Frontal cortex (tissue), 4 donors: ENCODE results near the gene COL4A2. TPM values are rescaled to one million over a fixed set of nuclear protein-coding genes. Genes with fewer than 3 reads are reported as not detected.

Experiments
- DNase-seq, 2 donors: peaks; one replicate each; pipeline ENCODE4 v3.0.0; 2012; ENCODE audit warnings: low spot score in 2 of 2
- FAIRE-seq: peaks from 2 replicates; lab custom pipeline; 2012; peaks lifted over from hg19 to GRCh38; lab: Jason Lieb, UNC
- total RNA-seq: library from RNA; depleted of rRNA; stranded (reverse); fragments of >200 nt; gene quantifications from one replicate; pipeline ENCODE4 v1.2.3, GENCODE V29; 2014
- donor health status: control.
- donor health status: control.
- donor health status: control.

COL4A2 gene
- total RNA-seq, 1 donor from 2014 or later = 47.3 TPM

- DNase-seq (no peak), FAIRE-seq (no peak)
Measured at GRCh38 chr13:110347535-110348308, 40.6 kb downstream of the COL4A2 start.

- DNase-seq (no peak), FAIRE-seq (no peak)
Measured at GRCh38 chr13:110348309-110349105, 41.4 kb downstream of the COL4A2 start.

- FAIRE-seq = no peak
- DNase-seq = no peak
Measured at GRCh38 chr13:110349239-110349638, 42.2 kb downstream of the COL4A2 start.

- FAIRE-seq = no peak
- DNase-seq = no peak
Measured at GRCh38 chr13:110350049-110350448, 43.0 kb downstream of the COL4A2 start.

- FAIRE-seq = no peak
- no peak for DNase-seq
Measured at GRCh38 chr13:110350509-110350908, 43.4 kb downstream of the COL4A2 start.

GRCh38 chr13:110351636-110352420, 44.7 kb downstream of the COL4A2 start:
- FAIRE-seq = no peak
- DNase-seq = no peak

GRCh38 chr13:110352735-110353134, 45.7 kb downstream of the COL4A2 start:
- DNase-seq (no peak), FAIRE-seq (no peak)

- no peak for FAIRE-seq
- no peak for DNase-seq
Measured at GRCh38 chr13:110353339-110353977, 46.4 kb downstream of the COL4A2 start.

GRCh38 chr13:110354123-110354627, 47.1 kb downstream of the COL4A2 start:
- no peak for FAIRE-seq
- no peak for DNase-seq

GRCh38 chr13:110354715-110355473, 47.8 kb downstream of the COL4A2 start:
- DNase-seq = no peak
- no peak for FAIRE-seq

- DNase-seq = no peak
- FAIRE-seq = no peak
Measured at GRCh38 chr13:110356362-110356761, 49.3 kb downstream of the COL4A2 start.

GRCh38 chr13:110358381-110358780, 51.3 kb downstream of the COL4A2 start:
- DNase-seq = no peak
- no peak for FAIRE-seq

- no peak for DNase-seq
Measured at GRCh38 chr13:110359840-110360301, 52.8 kb downstream of the COL4A2 start.

GRCh38 chr13:110360598-110360997, 53.5 kb downstream of the COL4A2 start:
- FAIRE-seq (no peak), DNase-seq (no peak)

More at GRCh38 chr13:110359840-110360301, 52.8 kb downstream of the COL4A2 start:
- FAIRE-seq = no peak

GRCh38 chr13:110361365-110361911, 54.4 kb downstream of the COL4A2 start:
- no peak for FAIRE-seq
- DNase-seq = no peak

- no peak for FAIRE-seq
- DNase-seq = no peak
Measured at GRCh38 chr13:110363010-110363409, 55.9 kb downstream of the COL4A2 start.

GRCh38 chr13:110364081-110364480, 57.0 kb downstream of the COL4A2 start:
- no peak for FAIRE-seq
- no peak for DNase-seq

GRCh38 chr13:110365876-110366275, 58.8 kb downstream of the COL4A2 start:
- no peak for FAIRE-seq

GRCh38 chr13:110366733-110367132, 59.6 kb downstream of the COL4A2 start:
- no peak for DNase-seq
- no peak for FAIRE-seq

More at GRCh38 chr13:110365876-110366275, 58.8 kb downstream of the COL4A2 start:
- DNase-seq = no peak
